ENCODE data around the gene BICD1. TPM values are rescaled to one million over a fixed set of nuclear protein-coding genes. Genes with fewer than 3 reads are reported as not detected.

BICD1 gene
- polyA plus RNA-seq, 4 donors: 0.45 to 17.0 (median 4.3) TPM

DNA sequence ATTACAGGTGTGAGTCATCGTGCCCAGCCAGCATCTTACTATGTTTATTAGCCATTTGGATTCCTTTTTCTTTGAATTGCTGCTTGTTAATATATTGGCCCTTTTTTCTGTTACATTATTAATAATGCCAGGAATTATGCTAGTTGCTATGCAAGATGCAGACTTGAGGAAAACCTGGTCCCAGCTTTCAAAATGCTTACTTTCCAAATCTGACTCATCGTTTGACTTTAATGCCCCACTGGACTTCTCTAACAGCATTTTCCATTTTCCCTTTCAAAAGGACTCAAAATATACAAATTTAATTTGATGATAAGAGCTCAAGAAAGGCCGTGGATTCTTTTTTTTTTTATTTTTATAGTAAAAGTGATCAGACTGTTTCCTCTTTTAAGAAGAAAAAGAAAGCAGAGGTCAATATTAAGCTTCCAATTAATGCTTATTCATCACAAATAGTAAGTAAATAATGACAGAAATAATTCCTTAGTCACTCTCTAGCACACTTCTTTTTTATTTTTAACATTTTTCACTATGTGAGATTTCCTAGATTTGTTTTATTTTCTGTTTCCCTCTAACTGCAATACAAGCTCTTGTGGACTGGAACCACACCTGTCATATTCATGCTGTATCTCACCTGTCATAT lies 146.6 kb downstream of the BICD1 start:
- FAIRE-seq: no peak
- Histone ChIP-seq H3K4me3 (ENCODE audit: low read depth in 1 of 3, low read length in 3 of 3) (no peak overlapping the region), H3K27ac (ENCODE audit: low read depth in 1 of 3, low read length in 2 of 3) (no peak overlapping the region), H3K27me3 (ENCODE audit: control insufficient read depth in 3 of 3, insufficient read depth in 3 of 3, low read length in 3 of 3) (no peaks in the 10 kb centered on the region), H3K9me3 (ENCODE audit: control insufficient read depth in 2 of 2, insufficient read depth in 1 of 2, low read depth in 1 of 2, low read length in 1 of 2) (peaks cover 0 to 5% of the 10 kb centered on the region in 2 donors), H3K36me3 (ENCODE audit: control insufficient read depth in 3 of 3, insufficient read depth in 2 of 3, low read depth in 1 of 3, low read length in 3 of 3) (no peaks in the 10 kb centered on the region), H3K4me1 (ENCODE audit: control insufficient read depth in 3 of 3, insufficient read depth in 2 of 3, low read depth in 1 of 3, low read length in 2 of 3) (no peaks in the 10 kb centered on the region)
- DNase-seq: no peak
- 80 to 86% (median 86%) methylated on average over 3 of the region's 3 CpGs for WGBS, 3 donors

DNA sequence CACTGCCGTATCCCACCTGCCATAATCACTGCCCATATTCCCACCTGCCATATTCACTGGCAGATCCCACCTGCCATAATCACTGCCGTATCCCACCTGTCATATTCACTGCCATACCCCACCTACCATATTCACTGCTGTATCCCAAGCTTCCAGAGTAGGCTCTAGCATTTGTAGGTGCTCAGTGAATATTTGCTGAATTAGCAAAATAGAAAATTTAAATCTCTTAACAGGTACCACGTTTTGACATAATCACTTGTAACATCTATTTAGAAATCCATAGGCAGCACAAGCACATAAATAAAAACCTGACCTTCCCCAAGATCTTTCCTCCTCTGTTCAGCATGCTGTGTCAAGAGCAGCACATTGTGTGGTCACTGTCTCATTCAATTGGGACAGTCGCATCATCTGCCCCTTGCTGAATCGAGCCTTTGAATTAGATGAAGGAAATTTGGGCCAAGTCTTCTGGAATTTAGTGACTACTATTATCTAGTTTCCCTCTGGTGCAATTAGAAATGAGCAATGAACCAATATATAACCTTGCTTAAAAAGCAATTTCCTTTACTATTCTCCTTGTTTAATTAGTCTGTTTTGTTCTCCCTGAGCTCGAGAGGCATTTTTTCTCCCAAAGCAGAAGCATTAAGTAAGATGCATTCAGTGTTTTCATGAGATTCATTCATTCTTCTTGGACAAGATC lies 147.8 kb downstream of the BICD1 start:
- H3K27me3 ChIP-seq (ENCODE audit: control insufficient read depth in 3 of 3, insufficient read depth in 3 of 3, low read length in 3 of 3): no peaks in the 10 kb centered on the region
- 90 to 98% (median 95%) methylated on average over 6 of the region's 6 CpGs for WGBS, 3 donors
- no peak overlapping the region for H3K27ac ChIP-seq (ENCODE audit: low read depth in 1 of 3, low read length in 2 of 3)
- H3K36me3 ChIP-seq (ENCODE audit: control insufficient read depth in 3 of 3, insufficient read depth in 2 of 3, low read depth in 1 of 3, low read length in 3 of 3): no peaks in the 10 kb centered on the region
- DNase-seq: no peak
- H3K9me3 ChIP-seq (ENCODE audit: control insufficient read depth in 2 of 2, insufficient read depth in 1 of 2, low read depth in 1 of 2, low read length in 1 of 2): peaks cover 0 to 2% of the 10 kb centered on the region in 2 donors
- FAIRE-seq: no peak
- H3K4me1 ChIP-seq (ENCODE audit: control insufficient read depth in 3 of 3, insufficient read depth in 2 of 3, low read depth in 1 of 3, low read length in 2 of 3): no peaks in the 10 kb centered on the region
- H3K4me3 ChIP-seq (ENCODE audit: low read depth in 1 of 3, low read length in 3 of 3): no peak overlapping the region

GRCh38 chr12:32255588-32255987 lies 148.9 kb downstream of the BICD1 start:
- FAIRE-seq (no peak), DNase-seq (no peak)
- WGBS, 3 donors: 96 to 100% (median 97%) methylated on average over 4 of the region's 4 CpGs
- no peak overlapping the region for H3K4me3 ChIP-seq (ENCODE audit: low read depth in 1 of 3, low read length in 3 of 3)
- H3K27me3 ChIP-seq (ENCODE audit: control insufficient read depth in 3 of 3, insufficient read depth in 3 of 3, low read length in 3 of 3): no peaks in the 10 kb centered on the region
- H3K27ac ChIP-seq (ENCODE audit: low read depth in 1 of 3, low read length in 2 of 3): no peak overlapping the region
- no peaks in the 10 kb centered on the region for H3K4me1 ChIP-seq (ENCODE audit: control insufficient read depth in 3 of 3, insufficient read depth in 2 of 3, low read depth in 1 of 3, low read length in 2 of 3)
- H3K36me3 ChIP-seq (ENCODE audit: control insufficient read depth in 3 of 3, insufficient read depth in 2 of 3, low read depth in 1 of 3, low read length in 3 of 3): no peaks in the 10 kb centered on the region
- peaks cover 0 to 2% of the 10 kb centered on the region in 2 donors for H3K9me3 ChIP-seq (ENCODE audit: control insufficient read depth in 2 of 2, insufficient read depth in 1 of 2, low read depth in 1 of 2, low read length in 1 of 2)

DNA sequence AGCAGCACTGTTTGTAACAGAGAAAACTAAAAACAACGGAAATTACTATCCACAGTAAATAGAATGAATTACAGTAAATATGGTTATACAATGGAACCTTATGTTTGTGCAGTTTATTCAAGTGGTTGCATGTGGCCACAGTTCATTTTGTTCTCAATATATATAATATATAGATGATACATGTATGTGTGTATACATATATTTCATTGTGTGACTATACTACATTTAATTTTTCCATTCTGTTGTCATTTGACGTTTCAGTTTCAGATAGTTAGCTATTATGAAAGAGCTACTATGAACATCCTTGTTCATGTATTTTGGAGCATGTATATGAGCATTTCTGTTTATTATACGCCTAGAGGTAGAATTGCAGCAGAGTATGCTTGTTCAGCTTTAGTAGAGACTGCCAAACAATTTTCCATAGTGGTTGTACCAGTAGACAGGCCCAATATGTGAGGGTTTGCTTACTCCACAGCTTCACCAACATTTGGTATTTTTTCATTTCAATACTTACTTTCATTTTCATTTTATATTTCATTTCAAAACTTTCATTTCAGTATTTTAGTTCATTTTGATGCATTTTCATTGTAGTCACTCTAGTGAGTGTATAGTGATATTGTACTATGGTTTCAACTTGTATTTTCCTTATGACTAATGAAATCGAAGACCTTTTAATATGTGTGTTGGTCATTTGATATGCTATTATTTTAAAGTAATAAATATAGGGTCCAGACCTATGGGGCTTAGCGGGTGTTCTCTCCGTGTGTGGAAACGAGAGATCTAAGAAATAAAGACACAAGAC lies 151.2 kb downstream of the BICD1 start:
- DNase-seq: no peak
- Histone ChIP-seq H3K9me3 (ENCODE audit: control insufficient read depth in 2 of 2, insufficient read depth in 1 of 2, low read depth in 1 of 2, low read length in 1 of 2) (peaks cover 0 to 2% of the 10 kb centered on the region in 2 donors), H3K4me3 (ENCODE audit: low read depth in 1 of 3, low read length in 3 of 3) (no peak overlapping the region), H3K36me3 (ENCODE audit: control insufficient read depth in 3 of 3, insufficient read depth in 2 of 3, low read depth in 1 of 3, low read length in 3 of 3) (no peaks in the 10 kb centered on the region), H3K4me1 (ENCODE audit: control insufficient read depth in 3 of 3, insufficient read depth in 2 of 3, low read depth in 1 of 3, low read length in 2 of 3) (no peaks in the 10 kb centered on the region), H3K27ac (ENCODE audit: low read depth in 1 of 3, low read length in 2 of 3) (no peak overlapping the region), H3K27me3 (ENCODE audit: control insufficient read depth in 3 of 3, insufficient read depth in 3 of 3, low read length in 3 of 3) (no peaks in the 10 kb centered on the region)
- 89 to 92% (median 90%) methylated on average over 7 of the region's 7 CpGs for WGBS, 3 donors
- FAIRE-seq: no peak

- FAIRE-seq (no peak), DNase-seq (no peak)
- Histone ChIP-seq H3K27me3 (ENCODE audit: control insufficient read depth in 3 of 3, insufficient read depth in 3 of 3, low read length in 3 of 3) (no peaks in the 10 kb centered on the region), H3K9me3 (ENCODE audit: control insufficient read depth in 2 of 2, insufficient read depth in 1 of 2, low read depth in 1 of 2, low read length in 1 of 2) (peaks cover 0 to 2% of the 10 kb centered on the region in 2 donors), H3K36me3 (ENCODE audit: control insufficient read depth in 3 of 3, insufficient read depth in 2 of 3, low read depth in 1 of 3, low read length in 3 of 3) (no peaks in the 10 kb centered on the region), H3K4me1 (ENCODE audit: control insufficient read depth in 3 of 3, insufficient read depth in 2 of 3, low read depth in 1 of 3, low read length in 2 of 3) (peaks cover 0 to 7% (median 0%) of the 10 kb centered on the region in 3 donors), H3K27ac (ENCODE audit: low read depth in 1 of 3, low read length in 2 of 3) (no peak overlapping the region), H3K4me3 (ENCODE audit: low read depth in 1 of 3, low read length in 3 of 3) (no peak overlapping the region)
- WGBS, 3 donors: 87 to 95% (median 92%) methylated on average over 3 of the region's 3 CpGs
Measured at GRCh38 chr12:32260696-32261095, 154.0 kb downstream of the BICD1 start.

- 95 to 100% (median 97%) methylated on average over 1 of the region's 1 CpG for WGBS, 3 donors
- Histone ChIP-seq H3K9me3 (ENCODE audit: control insufficient read depth in 2 of 2, insufficient read depth in 1 of 2, low read depth in 1 of 2, low read length in 1 of 2) (peaks cover 0 to 2% of the 10 kb centered on the region in 2 donors), H3K27me3 (ENCODE audit: control insufficient read depth in 3 of 3, insufficient read depth in 3 of 3, low read length in 3 of 3) (no peaks in the 10 kb centered on the region), H3K4me3 (ENCODE audit: low read depth in 1 of 3, low read length in 3 of 3) (no peak overlapping the region), H3K27ac (ENCODE audit: low read depth in 1 of 3, low read length in 2 of 3) (no peak overlapping the region), H3K4me1 (ENCODE audit: control insufficient read depth in 3 of 3, insufficient read depth in 2 of 3, low read depth in 1 of 3, low read length in 2 of 3) (peaks cover 0 to 7% (median 0%) of the 10 kb centered on the region in 3 donors), H3K36me3 (ENCODE audit: control insufficient read depth in 3 of 3, insufficient read depth in 2 of 3, low read depth in 1 of 3, low read length in 3 of 3) (no peaks in the 10 kb centered on the region)
- FAIRE-seq (no peak), DNase-seq (no peak)
Measured at GRCh38 chr12:32261638-32262037, 155.0 kb downstream of the BICD1 start.

GRCh38 chr12:32264961-32265360 lies 158.3 kb downstream of the BICD1 start:
- peak in 1 of 2 donors; percentile 69 for DNase-seq
- Histone ChIP-seq H3K27me3 (ENCODE audit: control insufficient read depth in 3 of 3, insufficient read depth in 3 of 3, low read length in 3 of 3) (no peaks in the 10 kb centered on the region), H3K9me3 (ENCODE audit: control insufficient read depth in 2 of 2, insufficient read depth in 1 of 2, low read depth in 1 of 2, low read length in 1 of 2) (no peaks in the 10 kb centered on the region), H3K4me3 (ENCODE audit: low read depth in 1 of 3, low read length in 3 of 3) (no peak overlapping the region), H3K4me1 (ENCODE audit: control insufficient read depth in 3 of 3, insufficient read depth in 2 of 3, low read depth in 1 of 3, low read length in 2 of 3) (peaks cover 0 to 7% (median 0%) of the 10 kb centered on the region in 3 donors), H3K36me3 (ENCODE audit: control insufficient read depth in 3 of 3, insufficient read depth in 2 of 3, low read depth in 1 of 3, low read length in 3 of 3) (no peaks in the 10 kb centered on the region), H3K27ac (ENCODE audit: low read depth in 1 of 3, low read length in 2 of 3) (peak overlapping the region in 2 of 3 donors; percentile 3 to 7)
- 37 to 51% (median 38%) methylated on average over 5 of the region's 5 CpGs for WGBS, 3 donors
- FAIRE-seq: no peak

DNA sequence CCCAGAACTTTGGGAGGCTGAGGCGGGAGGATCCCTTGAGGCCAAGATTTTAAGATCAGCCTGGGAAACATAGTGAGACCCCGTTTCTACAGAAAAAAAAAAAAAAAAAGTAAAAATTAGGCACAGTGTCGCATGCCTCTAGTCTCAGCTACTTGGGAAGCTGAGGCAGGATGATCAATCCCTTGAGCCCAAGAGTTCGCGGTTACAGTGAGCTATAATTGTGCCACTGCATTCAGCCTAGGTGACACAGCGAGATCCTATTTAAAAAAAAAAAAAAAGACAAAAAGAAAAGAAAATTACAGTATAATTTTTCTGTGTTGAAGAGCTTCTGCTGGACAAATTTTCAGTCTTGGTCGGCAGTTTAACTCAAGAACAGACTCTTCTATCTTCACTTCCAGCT lies 158.8 kb downstream of the BICD1 start:
- FAIRE-seq: no peak
- Histone ChIP-seq H3K9me3 (ENCODE audit: control insufficient read depth in 2 of 2, insufficient read depth in 1 of 2, low read depth in 1 of 2, low read length in 1 of 2) (no peaks in the 10 kb centered on the region), H3K4me1 (ENCODE audit: control insufficient read depth in 3 of 3, insufficient read depth in 2 of 3, low read depth in 1 of 3, low read length in 2 of 3) (peaks cover 0 to 7% (median 0%) of the 10 kb centered on the region in 3 donors), H3K36me3 (ENCODE audit: control insufficient read depth in 3 of 3, insufficient read depth in 2 of 3, low read depth in 1 of 3, low read length in 3 of 3) (no peaks in the 10 kb centered on the region), H3K27me3 (ENCODE audit: control insufficient read depth in 3 of 3, insufficient read depth in 3 of 3, low read length in 3 of 3) (no peaks in the 10 kb centered on the region), H3K27ac (ENCODE audit: low read depth in 1 of 3, low read length in 2 of 3) (peak overlapping the region in 2 of 3 donors; percentile 7 to 44), H3K4me3 (ENCODE audit: low read depth in 1 of 3, low read length in 3 of 3) (no peak overlapping the region)
- no peak for DNase-seq
- 76 to 91% (median 89%) methylated on average over 7 of the region's 7 CpGs for WGBS, 3 donors
